Tibial nerve (tissue), 4 donors: ENCODE results near the gene FAM135A. TPM values are rescaled to one million over a fixed set of nuclear protein-coding genes. Genes with fewer than 3 reads are reported as not detected.
"Not testable (repeated sequence)": the region's sequence is repeated elsewhere in the genome, so short reads cannot be mapped to it uniquely, and the experiment has no call there.

Experiments used
- DNase-seq, 2 donors: peaks; one replicate each; pipeline ENCODE4 v3.0.0-alpha.2; 2019; ENCODE audit warnings: low spot score in 2 of 2
- H3K27ac ChIP-seq, 4 donors: fragments of 200-600 bp; sonication (generic) in 3 of 4; one replicate each; pipeline ENCODE4 v1.5.1; 2017 to 2019; ENCODE audit warnings: mild to moderate bottlenecking in 1 of 4
- H3K27me3 ChIP-seq, 2 donors: fragments of 200-600 bp; sonication (generic) in 1 of 2; one replicate each; pipeline versions ENCODE4 v1.5.1 to v1.6.0; 2017 to 2019
- H3K36me3 ChIP-seq, 3 donors: fragments of 200-600 bp; sonication (generic); one replicate each; pipeline ENCODE4 v1.5.1; 2018 to 2019
- H3K4me1 ChIP-seq, 4 donors: fragments of 200-600 bp; sonication (generic) in 3 of 4; one replicate each; pipeline ENCODE4 v1.5.1; 2017 to 2019
- H3K4me3 ChIP-seq, 4 donors: fragments of 200-600 bp; sonication (generic) in 3 of 4; one replicate each; pipeline ENCODE4 v1.5.1; 2017 to 2019; ENCODE audit warnings: mild to moderate bottlenecking in 1 of 4, moderate library complexity in 1 of 4
- H3K9me3 ChIP-seq, 4 donors: fragments of 200-600 bp; sonication (generic) in 3 of 4; one replicate each; pipeline ENCODE4 v1.5.1; 2017 to 2019
- CTCF ChIP-seq, 5 experiments: fragments of 200-600 bp in 3 of 5; fragments of 450-650 bp in 2 of 5; sonication (generic) in 3 of 5; IDR thresholded peaks; one replicate each; pipeline ENCODE4 v1.5.1; 2016 to 2019; ENCODE audit warnings: antibody characterized with exemption in 5 of 5, mild to moderate bottlenecking in 3 of 5, moderate library complexity in 2 of 5
- EP300 ChIP-seq, 2 donors: sonication (generic); formaldehyde crosslinking; IDR thresholded peaks; one replicate each; pipeline ENCODE4 v1.6.1; 2017; ENCODE audit warnings: antibody characterized with exemption in 2 of 2, mild to moderate bottlenecking in 1 of 2
- POLR2A ChIP-seq, 2 donors: fragments of 450-650 bp; IDR thresholded peaks; one replicate each; pipeline ENCODE4 v1.6.1; 2017; ENCODE audit warnings: antibody characterized with exemption in 2 of 2, mild to moderate bottlenecking in 2 of 2, moderate library complexity in 2 of 2
- WGBS, 2 donors: methylation state at CpG; one replicate each; pipeline ENCODE4 v1.1.5; 2018; 5-methylcytosine and 5-hydroxymethylcytosine counted together
- small RNA-seq: library from RNA; depleted of rRNA; stranded (forward); fragments of <200 nt; gene quantifications from one replicate; pipeline ENCODE3, GENCODE V24; 2016
- total RNA-seq, 4 donors: library from RNA; depleted of rRNA; stranded (reverse); fragments of >200 nt; gene quantifications; one replicate each; pipeline ENCODE4 v1.1.0, GENCODE V29; 2016

The FAM135A gene
- total RNA-seq, 4 donors from 2014 or later = 23.7 to 30.8 (median 27.3) TPM

DNA sequence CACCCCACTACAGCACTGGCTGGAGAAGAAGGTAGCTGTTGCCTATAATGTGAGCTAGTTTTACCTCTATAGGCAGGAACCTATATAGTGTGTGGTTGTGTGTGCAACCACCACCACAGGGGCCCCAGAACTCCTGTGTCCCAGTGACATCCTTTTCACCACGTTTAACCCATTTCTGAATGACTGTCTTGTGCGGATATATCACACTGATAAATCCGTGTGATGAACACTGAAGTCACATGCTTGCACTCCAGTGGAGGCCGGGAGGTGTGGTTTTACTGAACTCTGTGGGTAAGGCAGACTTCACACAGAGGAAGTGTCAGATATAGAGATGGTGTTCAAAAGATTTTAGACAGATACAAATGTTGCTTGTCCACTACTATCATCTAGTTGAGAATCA lies 185.9 kb downstream of the FAM135A start:
- no peaks in the 10 kb centered on the region for H3K27me3 ChIP-seq
- DNase-seq = no peak
- H3K36me3 ChIP-seq = no peaks in the 10 kb centered on the region
- H3K27ac ChIP-seq = no peak overlapping the region
- no peaks in the 10 kb centered on the region for H3K4me1 ChIP-seq
- 83 to 85% methylated on average over 4 of the region's 4 CpGs for WGBS, 2 donors
- peaks cover 0 to 1% (median 0%) of the 10 kb centered on the region in 4 donors for H3K9me3 ChIP-seq
- no peak overlapping the region for H3K4me3 ChIP-seq
- no peak for TF ChIP-seq CTCF (IDR thresholded peaks at IDR 0.05)
- no peak for TF ChIP-seq POLR2A (IDR thresholded peaks at IDR 0.05)
- no peak for TF ChIP-seq EP300 (IDR thresholded peaks at IDR 0.05)

- Histone ChIP-seq H3K4me3 (no peak overlapping the region), H3K27ac (no peak overlapping the region), H3K27me3 (no peaks in the 10 kb centered on the region), H3K4me1 (no peaks in the 10 kb centered on the region), H3K9me3 (peaks cover 0 to 5% (median 0%) of the 10 kb centered on the region in 4 donors), H3K36me3 (no peaks in the 10 kb centered on the region)
- TF ChIP-seq EP300 (IDR thresholded peaks at IDR 0.05) = no peak
- TF ChIP-seq CTCF (IDR thresholded peaks at IDR 0.05) = no peak
- no peak for TF ChIP-seq POLR2A (IDR thresholded peaks at IDR 0.05)
- no peak for DNase-seq
- 50 to 64% methylated on average over 3 of the region's 3 CpGs for WGBS, 2 donors
Measured at GRCh38 chr6:70601014-70601413, 187.7 kb downstream of the FAM135A start.

- no peaks in the 10 kb centered on the region for H3K36me3 ChIP-seq
- TF ChIP-seq EP300 (IDR thresholded peaks at IDR 0.05) (no peak), POLR2A (IDR thresholded peaks at IDR 0.05) (no peak)
- 94% methylated on average over 6 of the region's 6 CpGs for WGBS, 2 donors
- no peaks in the 10 kb centered on the region for H3K27me3 ChIP-seq
- H3K9me3 ChIP-seq = peaks cover 0 to 9% (median 0%) of the 10 kb centered on the region in 4 donors
- H3K4me1 ChIP-seq = no peaks in the 10 kb centered on the region
- H3K4me3 ChIP-seq = no peak overlapping the region
- DNase-seq = no peak
- H3K27ac ChIP-seq = no peak overlapping the region
Measured at GRCh38 chr6:70604254-70604653, 190.9 kb downstream of the FAM135A start.

DNA sequence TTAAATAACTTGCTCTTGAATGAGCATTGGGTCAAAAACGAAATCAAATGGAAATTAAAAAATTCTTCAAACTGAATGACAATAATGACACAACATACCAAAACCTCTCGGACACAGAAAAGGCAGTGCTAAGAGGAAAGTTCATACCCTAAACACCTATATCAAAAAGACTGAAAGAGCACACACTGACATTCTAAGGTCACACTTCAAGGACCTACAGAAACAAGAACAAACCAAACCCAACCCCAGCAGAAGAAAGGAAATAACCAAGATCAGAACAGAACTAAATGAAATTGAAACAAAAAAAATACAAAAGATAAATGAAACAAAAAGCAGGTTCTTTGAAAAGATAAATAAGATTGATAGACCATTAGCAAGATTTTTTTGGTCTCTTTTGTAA lies 194.1 kb downstream of the FAM135A start:
- H3K36me3 ChIP-seq, H3K27ac ChIP-seq, H3K27me3 ChIP-seq, H3K4me1 ChIP-seq, DNase-seq, H3K4me3 ChIP-seq: not testable (repeated sequence)
- WGBS, 2 donors = 82 to 83% methylated on average over 2 of the region's 2 CpGs
- H3K9me3 ChIP-seq = peaks cover 0 to 16% (median 0%) of the 10 kb centered on the region in 4 donors

- peaks cover 0 to 15% (median 0%) of the 10 kb centered on the region in 4 donors for H3K9me3 ChIP-seq
- DNase-seq, H3K27me3 ChIP-seq, H3K4me3 ChIP-seq, H3K27ac ChIP-seq, H3K36me3 ChIP-seq, H3K4me1 ChIP-seq: not testable (repeated sequence)
- WGBS, 2 donors = 91 to 96% methylated on average over 13 of the region's 13 CpGs
Measured at GRCh38 chr6:70609181-70609580, 195.9 kb downstream of the FAM135A start.

Small RNA genes lying within 50 kb of the gene (small RNA-seq; reads per million reads assigned to genes)
- gene RNU7-48P = not detected

Other genes with a start within 250 kb of the FAM135A start
- gene COL9A1, start 110.4 kb upstream of the FAM135A start, total RNA-seq = 1 to 10 TPM in 2 of 4 donors, under 1 TPM in 1, not detected in 1; 0.66 to 2.3 (median 1.2) TPM
- 10 to 100 TPM in 3 of 4 donors, 1 to 10 TPM in 1; 9.6 to 15.3 (median 13.1) TPM for gene SDHAF4, start 153.4 kb downstream of the FAM135A start, total RNA-seq